Activated CD4-positive, alpha-beta memory T cell treated with anti-CD3 and anti-CD28 coated beads for 36 hours (primary cell): ENCODE measurements around the gene RIBC1. TPM values are rescaled to one million over a fixed set of nuclear protein-coding genes. Genes with fewer than 3 reads are reported as not detected.

Experiments used
- CTCF ChIA-PET: fragments of 350-600 bp; sonication (Branson Sonifier 250); formaldehyde crosslinking; loops from one replicate; lab custom pipeline; 2021; ENCODE audit warnings: antibody characterized with exemption, inconsistent platforms; lab: Charles Lee
- POLR2A ChIA-PET: fragments of 350-600 bp; sonication (Branson Sonifier 250); formaldehyde crosslinking; loops from one replicate; lab custom pipeline; 2021; ENCODE audit warnings: antibody characterized with exemption; lab: Charles Lee
- DNase-seq: peaks from one replicate; pipeline ENCODE4 v3.0.0-alpha.2; 2020
- H3K27ac Mint-ChIP-seq: one replicate; pipeline ENCODE4 v1.8.0; 2021; ENCODE audit warnings: mixed read lengths
- H3K27me3 Mint-ChIP-seq: one replicate; pipeline ENCODE4 v1.8.0; 2021; ENCODE audit warnings: mixed read lengths
- H3K36me3 Mint-ChIP-seq: one replicate; pipeline ENCODE4 v1.8.0; 2021; ENCODE audit warnings: mixed read lengths
- H3K4me1 Mint-ChIP-seq: one replicate; pipeline ENCODE4 v1.8.0; 2021; ENCODE audit warnings: low read depth, mixed read lengths
- H3K4me3 Mint-ChIP-seq: one replicate; pipeline ENCODE4 v1.8.0; 2021; ENCODE audit warnings: mild to moderate bottlenecking, mixed read lengths
- H3K9me3 Mint-ChIP-seq: one replicate; pipeline ENCODE4 v1.8.0; 2021; ENCODE audit warnings: mixed read lengths
- intact Hi-C: fragments of 100-400 bp; cut with micrococcal nuclease; formaldehyde crosslinking; loops from one replicate; pipeline ENCODE4 v1.15.1; 2023
- total RNA-seq, 2 experiments: library from RNA; stranded (reverse); gene quantifications; one replicate each; pipeline ENCODE4 v1.2.3, GENCODE V29; 2021

RIBC1 gene
- total RNA-seq, 2 experiments from 2014 or later = 0.51 to 0.57 TPM

DNA sequence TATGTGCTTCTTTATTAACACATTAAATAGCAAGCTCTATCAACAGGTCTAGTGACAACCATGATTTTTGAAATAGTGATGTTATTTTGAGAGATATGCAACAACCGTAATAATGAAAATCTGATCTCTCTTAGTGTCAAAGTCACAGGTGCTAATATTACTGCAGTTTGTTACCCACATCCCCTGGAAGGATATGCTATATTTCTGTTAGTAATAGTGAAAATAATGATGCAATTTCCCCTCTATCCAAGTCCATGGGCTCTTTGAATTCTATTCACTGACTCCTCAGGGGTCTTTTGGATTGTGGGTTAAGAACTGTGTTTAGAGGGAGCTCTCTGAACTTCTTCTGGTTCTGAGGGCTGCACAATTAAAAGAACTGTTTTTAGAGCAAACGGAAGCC is 14.5 kb downstream of the RIBC1 start:
- Mint-ChIP-seq H3K9me3 (no peaks in the 10 kb centered on the region), H3K4me3 (no peak overlapping the region), H3K27me3 (no peaks in the 10 kb centered on the region), H3K4me1 (peaks cover 38% of the 10 kb centered on the region), H3K36me3 (no peaks in the 10 kb centered on the region), H3K27ac (peak overlapping the region; percentile 66)
- ChIA-PET POLR2A (no interaction called here), CTCF (interaction anchor here (0.8 to 2.6 kb wide), 3 partner anchors 118 to 157 kb away, joined by 3 to 15 read pairs (median 3); no protein-coding TSS in a partner anchor)
- no peak for DNase-seq
- intact Hi-C loops = loop anchor here (10.0 kb wide), 1 partner anchor 152 kb away; the partner anchor contains the start of gene IQSEC2

DNA sequence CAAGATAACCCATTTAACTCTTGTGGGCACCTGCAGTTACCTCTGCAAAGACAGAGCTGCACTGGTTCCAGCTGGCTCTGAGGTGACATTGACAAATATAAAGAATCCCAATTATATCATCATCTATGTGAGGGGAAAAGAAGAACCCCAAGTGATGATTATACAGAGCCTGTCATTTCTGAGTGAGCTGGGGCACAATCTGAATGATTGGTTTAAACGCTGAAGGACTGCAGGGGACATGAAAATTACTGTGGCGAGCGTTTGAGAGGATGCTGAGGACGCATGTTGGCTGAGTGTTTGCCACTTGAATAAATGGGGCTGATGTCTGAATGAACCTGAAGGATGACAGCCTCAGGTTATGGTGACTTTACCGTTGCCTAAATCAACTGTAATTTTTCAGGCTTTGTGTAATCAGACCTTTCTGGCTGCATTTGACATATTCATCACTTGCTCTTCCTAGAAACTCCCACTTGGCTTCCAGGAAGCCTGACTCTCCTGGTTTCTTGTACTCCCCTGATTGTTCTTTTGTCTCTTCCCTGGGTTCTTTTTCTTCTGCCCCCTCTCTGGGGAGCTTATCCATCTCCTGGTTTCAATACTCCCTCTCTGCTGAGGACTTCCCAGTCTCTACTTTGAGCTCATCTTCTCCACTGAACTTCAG is 15.6 kb downstream of the RIBC1 start:
- intact Hi-C loops = loop anchor here (10.0 kb wide), 1 partner anchor 154 kb away; the partner anchor contains the start of gene IQSEC2
- Mint-ChIP-seq H3K36me3 (no peaks in the 10 kb centered on the region), H3K27me3 (no peaks in the 10 kb centered on the region), H3K9me3 (no peaks in the 10 kb centered on the region), H3K4me1 (peaks cover 36% of the 10 kb centered on the region), H3K4me3 (no peak overlapping the region), H3K27ac (peak overlapping the region; percentile 55)
- ChIA-PET POLR2A (no interaction called here), CTCF (interaction anchor here (1.0 to 1.8 kb wide), 4 partner anchors 44 to 128 kb away, joined by 3 to 6 read pairs (median 4); no protein-coding TSS in a partner anchor)
- DNase-seq = no peak

GRCh38 chrX:53438832-53439230 is 16.2 kb downstream of the RIBC1 start:
- no peaks in the 10 kb centered on the region for H3K36me3 Mint-ChIP-seq
- POLR2A ChIA-PET = no interaction called here
- intact Hi-C loops = loop anchor here (10.0 kb wide), 1 partner anchor 154 kb away; the partner anchor contains the start of gene IQSEC2
- peaks cover 34% of the 10 kb centered on the region for H3K4me1 Mint-ChIP-seq
- H3K9me3 Mint-ChIP-seq = no peaks in the 10 kb centered on the region
- no peak for DNase-seq
- CTCF ChIA-PET = interaction anchor here (1.0 to 1.8 kb wide), 4 partner anchors 43 to 128 kb away, joined by 3 to 6 read pairs (median 4); no protein-coding TSS in a partner anchor
- no peak overlapping the region for H3K4me3 Mint-ChIP-seq
- H3K27ac Mint-ChIP-seq = peak overlapping the region; percentile 55
- no peaks in the 10 kb centered on the region for H3K27me3 Mint-ChIP-seq

- no peak for DNase-seq
- Mint-ChIP-seq H3K4me1 (peaks cover 27% of the 10 kb centered on the region), H3K27ac (no peak overlapping the region), H3K27me3 (no peaks in the 10 kb centered on the region), H3K36me3 (no peaks in the 10 kb centered on the region), H3K4me3 (peak overlapping the region; percentile 55), H3K9me3 (no peaks in the 10 kb centered on the region)
- intact Hi-C loops = no loop called here
- ChIA-PET CTCF (no interaction called here), POLR2A (interaction anchor here (0.8 kb wide), 1 partner anchor 17 kb away, joined by 4 read pairs; the partner anchor contains the start of genes RIBC1 and SMC1A)
These were observed 17.4 kb downstream of the RIBC1 start for GRCh38 chrX:53440101-53440500.

- no peaks in the 10 kb centered on the region for H3K36me3 Mint-ChIP-seq
- intact Hi-C loops = no loop called here
- ChIA-PET CTCF (interaction anchor here (0.9 to 1.1 kb wide), 2 partner anchors 122 to 128 kb away, joined by 3 to 4 read pairs; no protein-coding TSS in a partner anchor), POLR2A (interaction anchor here (0.8 kb wide), 1 partner anchor 18 kb away, joined by 4 read pairs; the partner anchor contains the start of genes RIBC1 and SMC1A)
- no peaks in the 10 kb centered on the region for H3K9me3 Mint-ChIP-seq
- H3K27ac Mint-ChIP-seq = peak overlapping the region; percentile 13
- H3K27me3 Mint-ChIP-seq = no peaks in the 10 kb centered on the region
- H3K4me3 Mint-ChIP-seq = peak overlapping the region; percentile 80
- DNase-seq = peak; percentile 51
- peaks cover 24% of the 10 kb centered on the region for H3K4me1 Mint-ChIP-seq
These were observed 18.2 kb downstream of the RIBC1 start for GRCh38 chrX:53440621-53441517.

- DNase-seq = peak; percentile 83
- Mint-ChIP-seq H3K4me1 (peaks cover 21% of the 10 kb centered on the region), H3K27me3 (no peaks in the 10 kb centered on the region), H3K4me3 (peak overlapping the region; percentile 80), H3K36me3 (no peaks in the 10 kb centered on the region), H3K9me3 (no peaks in the 10 kb centered on the region), H3K27ac (peak overlapping the region; percentile 33)
- CTCF ChIA-PET = interaction anchor here (1.1 to 1.3 kb wide), 2 partner anchors 123 to 128 kb away, joined by 4 read pairs; no protein-coding TSS in a partner anchor
- POLR2A ChIA-PET = no interaction called here
- intact Hi-C loops = no loop called here
These were observed 19.1 kb downstream of the RIBC1 start for GRCh38 chrX:53441531-53442321.

- Mint-ChIP-seq H3K36me3 (no peaks in the 10 kb centered on the region), H3K4me3 (peak overlapping the region; percentile 80), H3K9me3 (no peaks in the 10 kb centered on the region), H3K27ac (no peak overlapping the region), H3K4me1 (peaks cover 19% of the 10 kb centered on the region), H3K27me3 (no peaks in the 10 kb centered on the region)
- POLR2A ChIA-PET = no interaction called here
- CTCF ChIA-PET = interaction anchor here (1.1 to 1.3 kb wide), 2 partner anchors 124 to 129 kb away, joined by 4 read pairs; no protein-coding TSS in a partner anchor
- no peak for DNase-seq
- intact Hi-C loops = no loop called here
These were observed 19.6 kb downstream of the RIBC1 start for GRCh38 chrX:53442322-53442631.

GRCh38 chrX:53445977-53446376 is 23.3 kb downstream of the RIBC1 start:
- H3K27me3 Mint-ChIP-seq = no peaks in the 10 kb centered on the region
- POLR2A ChIA-PET = interaction anchor here (0.9 to 1.0 kb wide), 2 partner anchors 24 to 126 kb away, joined by 4 read pairs; no protein-coding TSS in a partner anchor
- H3K36me3 Mint-ChIP-seq = no peaks in the 10 kb centered on the region
- intact Hi-C loops = loop anchor here (1.0 kb wide), 1 partner anchor 129 kb away; no protein-coding TSS in a partner anchor
- no peak overlapping the region for H3K4me3 Mint-ChIP-seq
- DNase-seq = peak; percentile 68
- no peak overlapping the region for H3K27ac Mint-ChIP-seq
- no peaks in the 10 kb centered on the region for H3K4me1 Mint-ChIP-seq
- CTCF ChIA-PET = interaction anchor here (0.6 to 6.4 kb wide), 18 partner anchors 10 to 333 kb away, joined by 3 to 81 read pairs (median 4); partner anchors contain the start of genes RIBC1 and SMC1A
- no peaks in the 10 kb centered on the region for H3K9me3 Mint-ChIP-seq

- ChIA-PET POLR2A (no interaction called here), CTCF (interaction anchor here (0.9 to 6.4 kb wide), 5 partner anchors 11 to 134 kb away, joined by 3 to 81 read pairs (median 9); no protein-coding TSS in a partner anchor)
- intact Hi-C loops = no loop called here
These were observed 24.8 kb downstream of the RIBC1 start for GRCh38 chrX:53447441-53447840.

DNA sequence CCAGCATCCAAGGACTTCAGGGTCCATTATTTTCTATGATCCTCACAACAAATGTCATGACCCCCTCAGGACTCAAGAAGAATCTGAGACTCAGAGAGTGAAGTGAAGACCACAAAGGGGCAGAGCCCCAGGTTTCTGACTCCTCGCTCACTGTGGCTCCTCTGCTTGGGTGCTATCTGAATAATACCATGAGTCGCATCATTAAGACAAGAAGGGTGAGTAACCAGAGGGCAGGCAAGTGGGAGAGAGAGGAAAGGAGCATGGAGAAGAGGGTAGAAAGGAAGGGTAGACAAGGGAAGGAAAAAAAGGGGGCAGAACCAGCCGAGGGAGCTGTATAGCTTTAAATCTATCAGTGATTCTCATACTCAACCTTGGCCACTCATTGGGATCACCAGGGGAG is 27.0 kb downstream of the RIBC1 start:
- Mint-ChIP-seq H3K27me3 (no peaks in the 10 kb centered on the region), H3K9me3 (no peaks in the 10 kb centered on the region), H3K27ac (no peak overlapping the region), H3K4me1 (no peaks in the 10 kb centered on the region), H3K4me3 (no peak overlapping the region), H3K36me3 (no peaks in the 10 kb centered on the region)
- ChIA-PET POLR2A (no interaction called here), CTCF (interaction anchor here (1.1 to 6.4 kb wide), 2 partner anchors 131 to 135 kb away, joined by 3 to 81 read pairs; no protein-coding TSS in a partner anchor)
- intact Hi-C loops = no loop called here
- DNase-seq = no peak

More at GRCh38 chrX:53447441-53447840, 24.8 kb downstream of the RIBC1 start:
- no peak overlapping the region for H3K27ac Mint-ChIP-seq
- DNase-seq = no peak
- no peak overlapping the region for H3K4me3 Mint-ChIP-seq
- H3K4me1 Mint-ChIP-seq = no peaks in the 10 kb centered on the region
- no peaks in the 10 kb centered on the region for H3K9me3 Mint-ChIP-seq
- no peaks in the 10 kb centered on the region for H3K36me3 Mint-ChIP-seq
- H3K27me3 Mint-ChIP-seq = no peaks in the 10 kb centered on the region

DNA sequence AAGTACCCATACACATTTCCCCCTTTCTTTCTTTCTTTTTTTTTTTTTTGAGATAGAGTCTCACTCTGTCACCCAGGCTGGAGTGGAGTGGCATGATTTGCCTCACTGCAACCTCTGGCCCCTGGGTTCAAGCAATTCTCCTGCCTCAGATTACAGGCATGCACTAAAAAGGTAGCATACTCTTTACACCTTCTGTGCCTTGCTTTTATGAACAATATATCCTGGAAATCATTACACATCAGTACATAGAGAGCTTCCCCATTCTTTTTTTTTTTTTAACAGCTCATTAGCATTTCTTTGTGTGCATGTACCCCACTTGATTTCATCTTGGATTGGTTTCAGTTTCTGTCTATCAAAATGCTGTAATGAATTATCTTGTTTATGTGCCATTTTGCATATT is 30.1 kb downstream of the RIBC1 start:
- peaks cover 6% of the 10 kb centered on the region for H3K27me3 Mint-ChIP-seq
- H3K9me3 Mint-ChIP-seq = no peaks in the 10 kb centered on the region
- CTCF ChIA-PET = interaction anchor here (1.3 kb wide), 1 partner anchor 29 kb away, joined by 4 read pairs; no protein-coding TSS in a partner anchor
- H3K27ac Mint-ChIP-seq = no peak overlapping the region
- no peaks in the 10 kb centered on the region for H3K36me3 Mint-ChIP-seq
- H3K4me3 Mint-ChIP-seq = no peak overlapping the region
- POLR2A ChIA-PET = no interaction called here
- no peak for DNase-seq
- H3K4me1 Mint-ChIP-seq = no peaks in the 10 kb centered on the region
- intact Hi-C loops = no loop called here
